Activated CD8-positive, alpha-beta memory T cell treated with anti-CD3 and anti-CD28 coated beads for 24 hours (primary cell): ENCODE data around the gene MRM3.
"Not testable (repeated sequence)": the region's sequence is repeated elsewhere in the genome, so short reads cannot be mapped to it uniquely, and the experiment has no call there.

Source experiments
- DNase-seq: peaks from one replicate; pipeline ENCODE4 v3.0.0-alpha.2; 2020

The MRM3 gene

DNA sequence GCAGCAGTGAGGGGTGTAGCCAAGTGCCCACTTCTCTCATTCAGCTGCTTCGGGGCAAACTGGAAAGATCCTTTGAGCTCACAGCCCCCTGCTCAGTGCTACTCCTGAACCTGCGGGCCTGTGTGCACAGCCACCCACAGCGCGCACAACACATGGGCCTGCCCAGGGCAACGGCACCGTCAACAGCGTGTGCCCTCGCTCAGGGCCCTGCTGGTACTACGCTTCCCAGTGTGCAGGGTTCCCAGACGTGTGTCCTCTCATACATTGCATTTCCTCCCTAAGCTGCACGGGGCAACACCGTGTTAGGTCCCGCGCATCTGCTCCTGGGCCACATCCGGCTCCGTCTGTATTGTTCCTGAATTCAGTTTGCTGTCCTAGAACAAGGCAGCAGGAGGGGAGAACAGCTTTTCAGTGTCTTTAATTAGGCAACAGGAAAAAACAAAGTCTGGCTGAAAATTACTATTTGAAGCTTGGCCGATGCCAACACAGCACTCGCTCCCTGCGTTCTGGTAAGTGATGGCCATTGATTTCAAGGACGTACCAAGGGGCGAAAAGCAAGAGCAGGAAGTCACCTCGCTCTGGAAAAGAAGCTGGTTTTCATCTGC lies 15.2 kb downstream of the MRM3 start:
- DNase-seq: no peak

DNA sequence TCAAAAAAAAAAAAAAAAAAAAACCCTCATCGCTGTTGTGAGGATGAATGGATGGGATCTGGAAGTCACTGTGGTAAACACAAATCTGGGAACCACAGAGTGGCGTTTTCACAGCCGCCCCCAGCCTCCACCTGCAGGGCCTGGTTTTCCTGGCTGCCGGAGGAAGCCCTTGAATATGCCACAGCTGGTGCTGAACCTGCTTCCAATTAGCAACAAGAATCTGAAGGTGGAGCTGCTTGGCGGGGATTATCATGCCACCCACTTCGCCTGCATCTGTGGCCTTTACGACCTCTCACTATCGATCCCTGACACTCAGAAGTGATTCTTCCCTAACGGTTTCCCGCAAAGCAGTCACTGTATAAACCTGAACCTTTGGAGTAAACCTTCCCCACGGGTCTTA lies 16.1 kb downstream of the MRM3 start:
- DNase-seq: no peak

DNA sequence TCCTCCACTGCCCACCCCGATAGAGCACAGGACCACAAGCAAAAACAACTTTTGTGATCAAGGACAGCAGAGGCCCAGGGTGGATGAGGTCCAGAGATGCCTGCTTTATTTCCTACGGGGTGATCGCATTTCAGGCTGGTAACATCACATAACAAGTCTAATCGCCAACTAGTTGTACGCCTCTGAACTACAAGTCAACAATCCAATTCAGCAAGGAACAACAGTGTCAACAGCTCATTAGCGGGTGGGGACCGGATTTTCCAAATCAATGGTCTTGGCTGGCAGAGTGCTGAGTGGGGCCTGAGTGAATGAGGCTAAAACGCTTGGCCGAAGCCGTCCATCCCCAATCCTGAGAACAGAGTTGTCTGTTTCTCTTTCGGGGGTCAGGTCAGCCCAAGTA lies 17.1 kb downstream of the MRM3 start:
- no peak for DNase-seq

DNA sequence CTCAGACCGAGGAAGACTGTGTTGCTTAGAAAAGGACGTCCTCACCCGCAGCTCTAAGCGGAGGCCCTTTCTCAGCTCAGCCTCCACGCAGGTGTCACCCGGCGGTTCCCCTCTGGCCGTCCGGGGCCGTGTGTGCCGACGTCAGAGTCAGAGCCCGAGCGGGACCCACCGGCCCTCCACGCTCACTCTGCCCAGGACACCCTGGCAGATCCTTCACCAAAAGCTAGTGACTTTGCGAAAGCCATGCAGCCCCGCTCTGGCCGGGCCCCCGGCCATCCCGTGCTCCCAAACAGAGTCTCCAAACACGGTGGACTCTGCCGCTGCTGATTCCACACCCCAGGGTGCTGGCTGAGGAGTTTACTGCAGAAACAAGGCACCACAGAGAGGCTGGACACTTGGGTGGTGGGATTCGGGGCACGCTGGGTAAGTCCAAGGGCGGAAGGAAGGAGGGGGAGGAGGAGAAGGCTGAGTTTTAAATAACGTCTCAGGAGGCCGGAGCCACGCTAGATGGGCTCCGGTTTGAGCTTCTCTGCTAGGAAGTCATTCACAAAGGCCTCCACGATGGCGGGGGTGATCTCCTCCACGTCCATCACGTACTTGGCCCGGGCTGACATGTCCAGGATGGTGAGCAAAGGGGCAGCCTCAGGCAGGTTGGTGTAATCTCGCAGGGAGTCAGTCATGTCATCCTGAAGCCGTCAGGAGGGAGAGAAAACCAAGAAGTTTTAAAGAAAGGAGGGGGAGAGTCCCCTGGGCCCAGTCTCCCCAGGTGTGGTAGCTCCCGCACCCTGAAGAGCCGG lies 18.5 kb downstream of the MRM3 start:
- no peak for DNase-seq

DNA sequence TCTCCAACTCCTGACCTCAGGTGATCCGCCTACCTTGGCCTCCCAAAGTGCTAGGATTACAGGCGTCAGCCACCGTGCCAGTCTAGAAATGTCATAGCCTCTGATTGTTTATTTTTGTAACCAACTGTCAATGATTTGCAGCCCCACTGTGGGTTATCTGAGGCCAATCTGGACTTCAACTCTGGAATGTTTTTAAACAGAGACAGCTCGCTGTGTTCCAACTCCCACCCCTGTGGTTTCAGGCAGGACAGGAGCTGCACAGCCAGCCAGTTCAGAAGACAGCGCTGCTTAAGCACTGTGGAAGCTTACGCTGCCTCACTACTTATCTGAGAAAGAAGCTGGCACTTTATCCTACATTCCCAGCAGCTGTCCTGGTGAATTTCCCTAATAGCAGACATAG lies 19.5 kb downstream of the MRM3 start:
- DNase-seq: no peak

DNA sequence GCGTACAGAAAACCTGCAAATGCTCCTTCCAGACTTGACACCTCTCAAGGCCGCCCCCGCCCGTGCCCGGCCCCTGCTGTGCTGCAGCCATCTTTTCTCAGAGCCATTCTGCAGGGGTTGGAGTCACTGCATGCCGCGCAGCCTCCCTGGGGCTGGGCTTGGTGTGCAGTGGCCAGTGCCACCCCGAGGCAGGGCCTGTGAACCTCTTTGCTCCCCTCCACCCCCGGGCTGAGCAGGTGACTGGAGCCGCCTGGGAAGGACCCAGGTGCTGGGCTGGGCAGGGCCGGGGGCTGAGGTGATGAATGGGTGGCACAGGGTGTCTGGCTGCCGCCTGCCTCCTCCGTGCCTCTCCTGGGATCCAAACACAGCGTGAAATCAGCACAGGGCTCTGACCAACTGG lies 20.3 kb downstream of the MRM3 start:
- no peak for DNase-seq

DNA sequence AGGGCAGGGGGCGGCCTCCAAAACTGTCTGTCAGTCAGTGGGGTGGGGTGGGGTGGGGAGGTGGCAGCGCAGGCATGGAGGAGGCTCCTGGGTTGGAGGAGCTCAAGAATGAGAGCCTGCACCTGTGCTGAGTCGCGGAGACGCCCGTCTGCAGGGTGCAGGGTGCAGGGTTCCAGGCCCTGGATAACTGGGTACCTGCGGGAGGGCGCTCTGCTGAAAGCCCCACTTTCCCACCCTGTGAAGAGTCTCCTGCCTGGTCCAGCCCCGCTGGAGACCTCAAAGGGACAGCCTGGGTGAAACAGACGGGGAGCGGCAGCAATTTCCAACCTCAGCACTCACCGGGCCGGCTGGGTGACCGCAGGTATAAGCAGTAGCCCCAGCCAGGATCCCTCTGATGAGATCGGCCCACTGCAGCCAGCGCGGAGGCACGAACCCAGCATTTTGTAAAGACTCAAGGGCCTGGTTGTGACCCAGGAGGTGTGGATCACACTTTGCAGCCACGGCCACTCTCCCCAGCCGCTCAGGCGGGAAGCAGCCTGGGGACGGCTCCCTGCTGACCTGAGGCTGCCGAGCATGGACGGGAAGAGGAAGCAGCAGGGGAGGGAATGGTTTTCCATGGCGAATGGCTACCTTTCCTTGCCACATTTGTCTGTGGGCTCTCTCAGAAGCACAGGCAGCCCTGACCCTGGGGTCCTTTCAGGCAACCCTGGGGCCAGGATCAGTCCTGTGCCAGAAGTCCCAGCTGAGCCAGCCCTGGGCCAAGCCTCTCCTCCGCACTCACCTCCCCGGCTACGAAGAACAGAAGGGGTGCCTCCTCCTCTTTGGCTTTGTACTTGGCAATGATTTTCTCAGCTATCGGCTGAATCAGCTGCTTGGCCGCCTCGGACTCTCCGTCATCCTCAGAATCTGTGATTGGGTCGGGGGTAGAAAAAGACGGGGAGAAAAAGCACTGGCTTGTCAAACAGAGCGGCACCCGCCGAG lies 21.0 kb downstream of the MRM3 start:
- DNase-seq: no peak

DNA sequence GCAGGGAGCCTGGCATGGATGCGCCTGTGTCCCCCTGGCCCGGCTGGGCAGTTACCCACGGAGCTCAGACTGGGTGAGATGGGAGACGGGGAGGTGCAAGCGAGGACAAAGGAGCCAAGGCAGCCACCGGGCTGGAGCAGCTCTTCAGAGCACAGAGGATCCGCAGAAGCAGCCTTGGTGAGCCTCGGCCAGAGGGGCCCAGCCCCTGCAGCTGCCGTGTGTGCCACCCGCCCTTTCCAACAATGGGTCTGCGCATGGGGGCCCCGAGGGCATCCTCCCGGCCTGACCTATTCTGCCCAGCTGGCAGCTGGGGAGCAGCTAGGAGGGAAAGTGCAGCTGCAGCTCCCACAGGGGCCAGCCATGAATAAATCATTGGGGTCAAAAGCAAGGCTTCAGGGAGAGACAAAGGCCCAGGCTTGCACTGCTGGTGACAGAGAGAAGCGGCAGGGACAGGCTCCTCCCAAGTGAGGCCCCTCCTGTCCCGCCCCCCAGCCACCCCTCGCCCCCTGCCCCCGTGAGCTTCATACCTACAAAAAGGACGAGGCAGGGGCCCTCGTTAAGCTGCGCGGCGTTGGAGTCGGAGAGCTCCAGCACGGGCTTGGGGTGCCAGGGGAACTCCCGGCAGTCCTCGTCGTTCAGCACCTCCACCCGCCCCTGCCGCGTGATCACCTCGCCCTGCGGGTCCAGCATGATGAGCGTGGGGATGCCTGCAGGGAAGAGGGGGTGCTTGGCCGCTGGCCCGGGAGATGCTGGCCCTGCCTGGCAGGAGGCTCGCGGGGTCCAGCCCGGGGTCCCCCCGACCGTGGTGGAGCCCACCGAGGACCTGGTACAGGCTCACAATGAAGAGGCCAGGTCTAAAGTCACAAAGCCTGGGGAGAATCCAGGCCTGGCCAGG lies 22.6 kb downstream of the MRM3 start:
- no peak for DNase-seq

DNA sequence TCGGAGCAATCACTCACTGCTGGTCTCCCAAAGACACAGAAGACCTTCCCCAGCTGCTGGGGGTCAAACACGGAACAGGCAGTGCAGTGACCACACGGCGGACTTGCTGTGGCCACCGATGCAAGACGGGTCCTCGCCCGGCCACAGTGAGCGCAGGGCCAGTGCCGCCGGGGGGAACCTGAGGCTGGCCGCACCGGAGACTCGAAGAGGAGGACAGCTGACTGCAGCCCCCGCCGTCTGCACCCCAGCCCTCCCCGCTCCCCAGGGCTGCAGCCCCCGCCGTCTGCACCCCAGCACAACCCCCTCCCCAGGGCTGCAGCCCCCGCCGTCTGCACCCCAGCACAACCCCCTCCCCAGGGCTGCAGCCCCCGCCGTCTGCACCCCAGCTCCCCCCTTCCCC lies 23.7 kb downstream of the MRM3 start:
- DNase-seq: not testable (repeated sequence)

DNA sequence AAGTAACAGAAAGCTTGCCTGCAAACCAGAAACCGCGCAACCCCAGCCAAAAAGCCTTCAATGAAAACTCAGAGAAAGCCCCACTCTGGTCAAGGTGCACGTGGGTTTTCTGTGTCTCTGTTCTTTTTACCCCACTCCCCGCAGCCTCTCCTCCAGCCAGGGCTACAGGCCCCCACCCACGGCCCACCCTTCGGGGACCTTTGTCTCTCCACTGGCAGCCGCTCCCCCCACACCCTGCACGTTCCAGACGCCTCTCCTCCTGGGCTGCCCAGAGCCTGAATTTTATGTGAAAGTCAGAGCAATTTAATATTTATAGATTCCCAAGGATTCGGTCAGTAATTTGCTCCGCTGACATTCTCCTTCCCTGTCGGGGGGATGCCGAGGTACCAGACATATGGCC lies 24.2 kb downstream of the MRM3 start:
- no peak for DNase-seq

DNA sequence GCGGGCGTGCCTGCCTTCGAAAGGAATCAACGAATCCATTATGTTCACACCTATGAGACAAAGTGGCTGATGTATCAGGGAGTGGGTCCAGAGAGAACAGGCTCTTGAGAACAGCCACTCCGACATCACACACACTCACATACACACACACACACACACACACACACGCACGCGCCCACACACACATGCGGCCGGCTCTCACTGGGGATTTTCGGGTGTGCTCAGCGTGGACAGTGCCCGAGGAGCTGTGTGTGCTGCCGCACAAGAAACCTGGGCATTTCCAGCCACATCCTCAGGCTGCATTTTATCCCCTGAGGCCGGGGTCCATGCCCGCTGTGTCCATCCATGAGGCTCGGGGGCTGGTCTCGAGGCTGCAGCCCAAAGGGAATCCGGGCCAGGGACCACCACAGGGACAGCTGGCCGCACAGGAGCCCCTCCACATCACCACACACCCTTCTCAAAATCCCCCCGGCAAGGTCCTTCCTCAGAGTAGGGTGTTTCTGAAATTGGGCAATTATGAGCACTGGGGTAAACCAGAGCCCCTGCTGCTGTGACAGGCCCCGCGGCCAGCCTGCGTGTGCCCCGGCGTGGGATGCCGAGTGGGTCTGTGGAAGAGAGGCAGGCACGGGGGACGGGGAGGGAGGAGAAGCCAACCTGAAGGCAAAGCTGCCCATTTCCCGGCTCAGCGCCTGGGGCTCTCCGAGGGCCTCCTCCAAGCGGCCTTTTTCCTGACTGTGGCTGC lies 24.8 kb downstream of the MRM3 start:
- DNase-seq: no peak

DNA sequence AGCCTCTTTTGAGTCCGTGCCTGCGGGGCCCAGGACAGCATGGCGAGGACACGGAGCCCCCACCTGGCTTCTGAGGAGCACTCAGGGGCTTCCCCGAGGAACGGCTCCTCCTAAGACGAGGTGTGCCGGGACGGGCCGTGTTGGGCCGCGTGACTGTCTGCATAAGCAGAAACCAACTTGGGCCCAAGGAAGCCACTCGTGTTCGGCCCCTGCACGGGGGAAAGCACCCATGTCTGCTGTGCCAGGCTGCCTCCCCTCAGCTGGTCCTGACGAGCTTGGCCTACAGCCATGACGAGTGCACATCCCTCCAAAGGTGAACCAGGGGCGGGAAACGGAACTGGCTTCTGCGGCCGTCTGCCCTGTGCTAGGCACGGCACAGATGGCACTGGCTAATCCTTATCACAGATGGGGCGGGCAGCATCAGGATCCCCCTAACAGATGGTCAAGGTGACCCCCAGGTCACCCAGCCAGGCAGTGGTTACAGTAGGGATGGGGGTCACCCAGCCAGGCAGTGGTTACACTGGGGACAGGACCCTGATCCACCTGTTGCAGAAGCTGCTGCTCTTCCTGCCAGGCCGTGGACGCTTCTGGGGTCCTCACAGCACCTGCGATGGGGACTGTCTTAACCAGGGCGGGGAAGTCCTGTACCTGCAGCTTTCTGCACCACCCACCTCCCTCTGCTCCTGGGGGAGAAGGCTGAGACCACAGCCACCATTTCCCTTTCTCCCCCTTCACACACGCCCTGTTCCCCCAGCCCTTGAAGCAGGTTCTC lies 25.6 kb downstream of the MRM3 start:
- DNase-seq: no peak

DNA sequence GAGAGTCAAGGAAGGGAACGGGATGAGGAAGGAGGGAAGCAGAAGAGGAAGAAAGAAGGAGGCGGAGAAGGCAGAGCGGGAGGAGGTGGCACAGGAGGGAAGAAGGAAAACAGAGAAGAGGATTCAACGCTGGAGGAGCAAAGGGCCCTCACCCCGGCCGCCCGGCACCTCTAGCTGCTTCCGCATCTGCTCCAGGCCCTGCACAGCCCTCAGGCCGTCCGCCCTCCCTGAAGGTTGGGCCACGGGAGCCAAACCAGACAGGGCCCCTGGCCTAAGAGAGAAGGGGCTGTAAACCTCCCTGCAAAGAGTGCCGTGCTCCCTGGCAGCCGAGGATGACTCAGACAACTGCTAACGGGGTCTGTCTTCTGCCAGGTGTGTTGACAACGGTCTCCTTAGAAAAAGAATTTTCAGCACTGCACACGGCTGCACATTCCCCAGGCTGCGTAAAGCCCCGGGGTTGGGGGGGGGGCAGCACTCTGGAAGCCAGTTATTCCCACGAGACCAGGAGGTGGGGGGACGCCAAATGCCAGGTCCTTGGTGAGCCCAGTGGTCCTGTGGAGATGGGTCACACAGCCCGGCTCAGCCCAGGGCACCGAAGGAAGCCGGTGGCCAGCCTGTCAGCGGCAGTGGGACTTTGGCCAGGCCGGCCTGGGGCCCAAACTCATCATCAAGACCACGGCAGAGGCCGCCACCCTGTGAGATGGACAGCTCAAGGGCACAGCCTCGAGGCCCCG lies 29.1 kb downstream of the MRM3 start:
- no peak for DNase-seq

DNA sequence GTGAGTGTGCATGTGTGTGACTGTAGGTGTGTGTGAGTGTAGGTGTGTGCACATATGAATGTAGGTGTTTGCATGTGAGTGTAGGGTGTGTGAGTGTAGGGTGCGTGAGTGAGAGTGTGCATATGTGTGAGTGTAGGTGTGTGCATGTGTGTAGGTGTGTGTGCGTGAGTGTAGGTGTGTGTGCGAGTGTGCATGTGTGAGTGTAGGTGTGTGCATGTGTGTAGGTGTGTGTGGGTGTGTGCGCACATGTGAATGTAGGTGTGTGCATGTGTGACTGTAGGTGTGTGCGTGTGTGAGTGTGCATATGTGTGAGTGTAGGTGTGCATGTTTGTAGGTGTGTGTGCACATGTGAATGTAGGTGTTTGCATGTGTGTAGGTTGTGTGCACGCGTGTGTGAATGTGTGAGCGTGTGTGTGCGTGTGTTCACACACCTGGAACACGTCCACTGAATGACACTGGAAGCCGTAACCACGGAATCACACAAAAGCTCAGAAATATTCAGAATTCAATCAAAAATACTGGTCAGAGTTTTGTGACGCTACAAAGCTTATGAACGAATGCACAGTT lies 30.6 kb downstream of the MRM3 start:
- DNase-seq: no peak

DNA sequence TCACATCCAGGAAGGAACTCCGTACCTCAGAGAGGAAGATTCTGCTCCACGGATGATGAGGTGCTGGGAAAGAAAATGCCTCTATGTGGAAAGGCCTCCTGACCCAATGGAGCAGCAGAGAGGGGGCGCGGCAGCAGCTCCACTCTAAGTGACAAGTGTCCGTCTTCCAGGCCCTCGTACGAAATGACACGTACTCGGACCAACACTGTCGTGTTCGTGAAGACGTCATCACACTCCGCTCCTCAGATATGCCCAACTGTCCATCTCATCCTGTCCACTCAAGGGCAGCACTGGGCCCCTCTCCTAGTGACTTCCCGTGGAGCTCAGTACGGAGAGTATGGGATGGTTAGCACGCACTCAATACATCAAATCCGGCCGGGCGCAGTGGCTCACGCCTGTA lies 32.2 kb downstream of the MRM3 start:
- DNase-seq: no peak

DNA sequence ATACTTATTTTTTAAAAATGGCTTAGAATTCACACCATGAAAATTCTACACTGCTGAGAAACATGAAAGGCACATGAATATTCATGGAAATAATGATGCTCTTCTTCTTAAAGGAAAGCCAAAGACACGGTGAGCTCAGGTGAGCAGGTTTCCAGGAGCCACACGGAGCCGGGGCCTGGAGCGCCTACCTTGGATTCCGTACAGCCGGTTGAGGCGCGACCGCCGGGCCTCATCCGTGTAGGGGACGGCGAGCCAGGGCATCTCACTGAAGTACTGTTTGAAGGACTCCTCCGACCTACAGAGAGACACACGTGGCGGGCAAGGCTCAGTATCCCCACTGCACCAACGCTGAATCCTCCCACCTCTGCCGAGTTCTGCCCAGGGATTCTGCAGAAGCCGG lies 37.1 kb downstream of the MRM3 start:
- no peak for DNase-seq

DNA sequence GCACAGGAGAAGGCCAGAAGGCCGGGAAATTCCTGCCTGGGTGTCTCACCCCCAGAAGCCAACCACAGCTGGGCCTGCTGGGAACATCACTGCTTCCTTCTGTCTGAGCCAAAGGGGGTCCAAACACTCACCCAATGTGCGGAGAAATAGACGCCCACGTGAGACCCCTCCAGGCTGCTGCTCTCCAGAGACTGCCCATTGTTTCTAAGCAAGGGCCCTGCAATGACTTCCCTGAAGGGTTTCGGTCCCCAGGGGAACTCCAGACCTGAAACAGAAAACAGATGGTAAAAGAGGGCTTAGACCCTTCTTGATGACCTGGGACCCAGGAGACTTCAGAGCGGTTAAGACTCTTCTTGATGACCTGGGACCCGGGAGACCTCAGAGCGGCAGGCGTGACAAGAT lies 41.3 kb downstream of the MRM3 start:
- no peak for DNase-seq

DNA sequence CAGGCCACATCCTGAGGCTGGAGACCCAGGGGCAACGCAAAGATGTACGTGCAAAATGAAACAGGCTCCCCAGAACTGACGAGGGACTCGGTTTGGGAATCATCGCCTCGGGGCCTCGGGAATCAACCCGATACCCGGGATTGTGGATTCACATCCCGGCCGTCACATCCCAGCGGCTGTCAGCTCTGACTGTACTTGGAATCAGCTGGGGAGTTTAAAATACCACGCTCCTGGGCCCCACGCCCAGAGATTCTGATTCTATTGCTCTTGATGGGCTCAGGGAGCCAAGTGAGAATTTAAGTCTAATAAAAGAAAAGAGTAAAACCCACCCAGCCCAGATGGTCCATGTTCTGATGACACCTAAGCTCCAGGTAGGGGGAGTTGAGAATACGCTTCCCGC lies 42.2 kb downstream of the MRM3 start:
- DNase-seq: no peak

DNA sequence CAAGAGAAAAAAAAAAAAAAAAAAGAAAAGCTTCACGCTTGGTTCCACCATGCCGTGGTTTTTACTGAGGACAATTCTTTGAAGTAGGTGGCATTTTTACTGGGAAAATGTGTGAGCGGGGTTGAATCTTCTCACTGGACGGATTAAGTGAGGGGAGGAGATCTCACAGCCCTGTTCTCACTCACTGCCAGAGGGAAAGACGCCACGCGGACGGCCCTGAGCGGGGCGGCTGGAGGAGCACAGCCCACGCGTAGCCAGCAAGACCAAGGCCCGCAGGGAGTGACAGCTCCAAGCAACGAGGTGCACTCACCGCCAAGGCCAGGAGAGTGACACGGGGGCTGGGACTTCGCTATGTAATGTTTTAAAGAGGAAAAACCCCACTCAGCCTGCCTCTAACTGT lies 43.1 kb downstream of the MRM3 start:
- DNase-seq: no peak

DNA sequence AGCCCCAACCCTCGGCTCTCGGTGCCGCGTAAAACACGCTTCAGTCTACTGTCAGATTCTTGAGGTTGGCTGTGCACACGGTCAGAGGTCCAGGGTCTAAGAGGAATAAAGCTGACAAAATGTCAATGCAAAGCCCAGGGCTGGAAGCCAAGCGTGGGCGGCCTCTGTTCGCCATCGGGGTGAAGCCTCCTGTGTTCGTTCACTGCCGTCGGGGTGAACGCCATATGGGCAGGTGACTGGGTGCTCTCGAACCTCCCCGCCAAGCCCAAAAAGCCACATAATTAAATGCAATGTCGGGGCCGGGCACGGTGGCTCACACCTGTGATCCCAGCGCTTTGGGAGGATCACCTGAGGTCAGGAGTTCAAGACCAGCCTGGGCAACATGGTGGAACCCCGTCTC lies 44.6 kb downstream of the MRM3 start:
- no peak for DNase-seq
